Esophagus squamous epithelium (tissue), 5 donors: ENCODE results near the gene FEZF2. TPM values are rescaled to one million over a fixed set of nuclear protein-coding genes. Genes with fewer than 3 reads are reported as not detected.

Experiments
- DNase-seq: peaks from one replicate; lab custom pipeline; 2025; lab: John Stamatoyannopoulos, UW
- H3K27ac ChIP-seq, 4 donors: fragments of 200-600 bp; sonication (generic); one replicate each; pipeline ENCODE4 v1.5.1; 2016 to 2019; ENCODE audit warnings: mild to moderate bottlenecking in 1 of 4
- H3K27me3 ChIP-seq, 4 donors: fragments of 200-600 bp; sonication (generic); 1 replicate in 3 of 4; 2 replicates in 1 of 4; pipeline versions ENCODE4 v1.5.1 to v1.6.0; 2017 to 2021; ENCODE audit warnings: antibody characterized with exemption in 1 of 4
- H3K36me3 ChIP-seq, 3 donors: fragments of 200-600 bp; sonication (generic); one replicate each; pipeline ENCODE4 v1.5.1; 2016 to 2019
- H3K4me1 ChIP-seq, 3 donors: fragments of 200-600 bp; sonication (generic); one replicate each; pipeline ENCODE4 v1.5.1; 2017 to 2019
- H3K4me3 ChIP-seq, 4 donors: fragments of 200-600 bp; sonication (generic); 1 replicate in 3 of 4; 2 replicates in 1 of 4; pipeline ENCODE4 v1.5.1; 2016 to 2019; ENCODE audit warnings: mild to moderate bottlenecking in 2 of 4, moderate library complexity in 1 of 4
- H3K9me3 ChIP-seq, 3 donors: fragments of 200-600 bp; sonication (generic); one replicate each; pipeline ENCODE4 v1.5.1; 2016 to 2019
- POLR2A ChIP-seq, 4 donors: fragments of 450-650 bp; IDR thresholded peaks; one replicate each; pipeline ENCODE4 v1.6.1; 2017; ENCODE audit warnings: antibody characterized with exemption in 4 of 4, mild to moderate bottlenecking in 4 of 4, moderate library complexity in 3 of 4
- WGBS, 2 donors: methylation state at CpG; one replicate each; pipeline ENCODE4 v1.1.5; 2018; 5-methylcytosine and 5-hydroxymethylcytosine counted together
- intact Hi-C: fragments of 100-400 bp; cut with DNase I; formaldehyde crosslinking; loops from one replicate; pipeline ENCODE4 v1.15.0; 2022
- total RNA-seq, 4 donors: library from RNA; depleted of rRNA; stranded (reverse); fragments of >200 nt; gene quantifications; one replicate each; pipeline ENCODE4 v1.1.0, GENCODE V29; 2016
- TF ChIP-seq, protein P1 (sequence below), 6 experiments: fragments of 450-650 bp in 4 of 6; fragments of 200-600 bp in 2 of 6; sonication (generic) in 2 of 6; IDR thresholded peaks; one replicate each; pipeline ENCODE4 v1.5.1; 2016 to 2019; ENCODE audit warnings: antibody characterized with exemption in 6 of 6, mild to moderate bottlenecking in 4 of 6, moderate library complexity in 4 of 6
- donor health status: DM: yes; HTN: yes; CAD: no.

The FEZF2 gene
- total RNA-seq, 4 donors from 2014 or later, result not detected

- WGBS, 2 donors, result 74 to 84% methylated on average over 3 of the region's 3 CpGs
- Histone ChIP-seq H3K27me3 (peaks cover 0 to 30% (median 0%) of the 10 kb centered on the region in 4 donors), H3K4me1 (no peaks in the 10 kb centered on the region), H3K36me3 (no peaks in the 10 kb centered on the region), H3K27ac (no peak overlapping the region), H3K9me3 (no peaks in the 10 kb centered on the region), H3K4me3 (no peak overlapping the region)
- intact Hi-C loops, result no loop called here
- no peak for DNase-seq
- TF ChIP-seq POLR2A (IDR thresholded peaks at IDR 0.05), result no peak
- TF ChIP-seq, protein P1, sequence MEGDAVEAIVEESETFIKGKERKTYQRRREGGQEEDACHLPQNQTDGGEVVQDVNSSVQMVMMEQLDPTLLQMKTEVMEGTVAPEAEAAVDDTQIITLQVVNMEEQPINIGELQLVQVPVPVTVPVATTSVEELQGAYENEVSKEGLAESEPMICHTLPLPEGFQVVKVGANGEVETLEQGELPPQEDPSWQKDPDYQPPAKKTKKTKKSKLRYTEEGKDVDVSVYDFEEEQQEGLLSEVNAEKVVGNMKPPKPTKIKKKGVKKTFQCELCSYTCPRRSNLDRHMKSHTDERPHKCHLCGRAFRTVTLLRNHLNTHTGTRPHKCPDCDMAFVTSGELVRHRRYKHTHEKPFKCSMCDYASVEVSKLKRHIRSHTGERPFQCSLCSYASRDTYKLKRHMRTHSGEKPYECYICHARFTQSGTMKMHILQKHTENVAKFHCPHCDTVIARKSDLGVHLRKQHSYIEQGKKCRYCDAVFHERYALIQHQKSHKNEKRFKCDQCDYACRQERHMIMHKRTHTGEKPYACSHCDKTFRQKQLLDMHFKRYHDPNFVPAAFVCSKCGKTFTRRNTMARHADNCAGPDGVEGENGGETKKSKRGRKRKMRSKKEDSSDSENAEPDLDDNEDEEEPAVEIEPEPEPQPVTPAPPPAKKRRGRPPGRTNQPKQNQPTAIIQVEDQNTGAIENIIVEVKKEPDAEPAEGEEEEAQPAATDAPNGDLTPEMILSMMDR (IDR thresholded peaks at IDR 0.05), result no peak
These were observed 30.4 kb upstream of the FEZF2 start for GRCh38 chr3:62403765-62404164.

DNA sequence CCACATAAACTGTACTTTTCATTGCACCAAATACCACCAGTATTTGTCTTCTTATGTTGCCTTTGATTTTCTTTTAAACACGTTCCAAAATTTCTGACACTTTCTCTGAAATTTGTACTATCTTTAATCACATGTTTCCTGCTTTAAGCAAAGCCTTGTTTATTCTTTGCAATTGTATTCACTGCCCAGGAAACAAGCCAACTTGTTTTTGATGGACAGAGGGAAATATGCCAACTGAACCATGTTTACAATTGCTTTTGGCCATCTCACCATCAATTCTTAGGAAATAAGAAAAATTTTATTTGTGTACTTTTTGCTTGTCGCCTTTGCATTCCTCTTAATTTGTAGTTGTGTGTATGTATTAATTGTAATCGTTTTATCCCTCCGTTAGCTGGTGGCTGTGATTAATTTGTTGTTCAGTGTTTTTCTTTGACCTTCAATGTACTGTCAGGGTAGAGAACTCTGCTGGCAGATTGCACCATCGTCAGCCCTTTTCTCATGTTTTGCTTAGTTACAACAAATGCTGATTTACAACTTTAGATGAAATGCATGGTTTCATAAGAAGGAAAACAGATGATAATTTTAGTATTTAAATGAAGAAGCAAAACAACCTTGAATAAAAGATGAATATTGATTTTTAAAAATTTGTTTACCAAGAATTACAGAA, 19.4 kb upstream of the FEZF2 start:
- Histone ChIP-seq H3K27ac (no peak overlapping the region), H3K4me3 (no peak overlapping the region), H3K27me3 (peaks cover 0 to 38% (median 0%) of the 10 kb centered on the region in 4 donors), H3K9me3 (no peaks in the 10 kb centered on the region), H3K4me1 (no peaks in the 10 kb centered on the region), H3K36me3 (no peaks in the 10 kb centered on the region)
- WGBS, 2 donors, result 29 to 30% methylated on average over 5 of the region's 5 CpGs
- DNase-seq, result no peak
- intact Hi-C loops, result no loop called here
- no peak for TF ChIP-seq POLR2A (IDR thresholded peaks at IDR 0.05)
- TF ChIP-seq, protein P1 (IDR thresholded peaks at IDR 0.05), result no peak

DNA sequence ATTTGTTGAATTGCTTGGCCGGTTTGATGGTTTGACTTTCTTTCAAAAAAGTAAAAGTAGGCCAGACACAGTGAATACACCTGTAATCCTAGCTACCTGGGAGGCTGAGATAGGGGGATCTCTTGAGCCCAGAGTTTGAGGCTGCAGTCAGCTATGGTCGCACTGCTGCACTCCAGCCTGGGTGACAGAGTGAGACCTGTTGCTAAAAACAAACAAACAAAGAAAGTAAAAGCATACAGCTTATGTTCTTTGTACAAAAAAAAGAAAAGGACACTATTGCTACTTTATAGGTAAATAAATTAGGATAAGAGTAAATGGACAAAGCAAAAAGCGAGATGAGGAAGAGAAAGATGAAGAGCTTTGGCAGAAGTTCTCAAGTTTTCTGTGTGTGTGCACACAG, 13.9 kb upstream of the FEZF2 start:
- Histone ChIP-seq H3K9me3 (no peaks in the 10 kb centered on the region), H3K36me3 (no peaks in the 10 kb centered on the region), H3K4me1 (no peaks in the 10 kb centered on the region), H3K4me3 (no peak overlapping the region), H3K27ac (no peak overlapping the region), H3K27me3 (peaks cover 0 to 55% (median 0%) of the 10 kb centered on the region in 4 donors)
- DNase-seq, result no peak
- WGBS, 2 donors, result 72 to 78% methylated on average over 3 of the region's 3 CpGs
- intact Hi-C loops, result no loop called here
- no peak for TF ChIP-seq POLR2A (IDR thresholded peaks at IDR 0.05)
- TF ChIP-seq, protein P1 (IDR thresholded peaks at IDR 0.05), result no peak

DNA sequence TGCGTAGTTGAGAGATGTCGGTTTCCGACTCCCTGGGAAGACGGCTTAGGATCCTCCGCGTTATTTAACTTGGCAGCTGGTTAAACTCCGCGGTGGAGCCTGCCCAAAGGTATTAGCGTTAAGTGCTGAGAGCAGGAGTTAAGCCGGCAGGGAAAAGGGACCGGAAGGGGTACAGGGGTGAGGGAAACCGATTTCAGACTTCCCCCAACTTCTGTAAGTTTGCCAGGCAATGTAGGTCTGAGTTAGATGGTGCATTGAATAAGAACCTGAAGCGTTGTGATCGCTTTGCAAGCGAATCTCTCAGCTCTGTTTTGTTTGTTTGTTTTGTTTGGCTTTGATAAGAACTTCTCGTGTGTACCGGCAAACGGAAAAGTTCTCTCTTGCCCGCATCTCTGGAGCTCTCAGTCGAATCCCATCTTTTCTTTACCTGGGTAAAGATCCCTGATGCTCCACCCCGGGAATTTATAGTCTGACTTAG, 6.0 kb upstream of the FEZF2 start:
- 7 to 9% methylated on average over 18 to 21 of the region's 21 CpGs for WGBS, 2 donors
- no peak for DNase-seq
- no peak for TF ChIP-seq POLR2A (IDR thresholded peaks at IDR 0.05)
- TF ChIP-seq, protein P1 (IDR thresholded peaks at IDR 0.05), result no peak

GRCh38 chr3:62378921-62379320, 5.6 kb upstream of the FEZF2 start:
- intact Hi-C loops, result no loop called here
- H3K36me3 ChIP-seq, result no peaks in the 10 kb centered on the region
- H3K27ac ChIP-seq, result no peak overlapping the region
- no peak overlapping the region for H3K4me3 ChIP-seq
- WGBS, 2 donors, result 7 to 8% methylated on average over 14 of the region's 14 CpGs
- H3K27me3 ChIP-seq, result peaks cover 11 to 99% (median 25%) of the 10 kb centered on the region in 4 donors
- peaks cover 4 to 21% (median 5%) of the 10 kb centered on the region in 3 donors for H3K4me1 ChIP-seq
- TF ChIP-seq, protein P1 (IDR thresholded peaks at IDR 0.05), result no peak
- no peak for TF ChIP-seq POLR2A (IDR thresholded peaks at IDR 0.05)
- no peak for DNase-seq
- H3K9me3 ChIP-seq, result no peaks in the 10 kb centered on the region

More for the DNA sequence above, 6.0 kb upstream of the FEZF2 start:
- Histone ChIP-seq H3K36me3 (no peaks in the 10 kb centered on the region), H3K9me3 (no peaks in the 10 kb centered on the region), H3K4me3 (no peak overlapping the region), H3K4me1 (peaks cover 1 to 16% (median 4%) of the 10 kb centered on the region in 3 donors), H3K27me3 (peaks cover 9 to 96% (median 23%) of the 10 kb centered on the region in 4 donors), H3K27ac (no peak overlapping the region)
- intact Hi-C loops, result no loop called here
